Stomach (tissue), 4 donors: ENCODE results near the gene SSMEM1.

Experiments
- CTCF ChIP-seq, 7 experiments: fragments of 450-650 bp in 4 of 7; fragments of 200-600 bp in 3 of 7; sonication (generic) in 3 of 7; IDR thresholded peaks; one replicate each; pipeline ENCODE4 v1.5.1; 2016 to 2019; ENCODE audit warnings: antibody characterized with exemption in 7 of 7, control low read depth in 2 of 7, mild to moderate bottlenecking in 1 of 7
- EP300 ChIP-seq: sonication (generic); formaldehyde crosslinking; IDR thresholded peaks from one replicate; pipeline ENCODE4 v1.6.1; 2017; ENCODE audit warnings: antibody characterized with exemption
- POLR2A ChIP-seq, 4 donors: fragments of 450-650 bp; IDR thresholded peaks; one replicate each; pipeline ENCODE4 v1.6.1; 2016; ENCODE audit warnings: antibody characterized with exemption in 4 of 4, control low read depth in 2 of 4, mild to moderate bottlenecking in 1 of 4, moderate library complexity in 1 of 4
- POLR2AphosphoS5 ChIP-seq, 3 donors: sonication (generic); formaldehyde crosslinking; IDR thresholded peaks; one replicate each; pipeline ENCODE4 v1.6.1; 2016; ENCODE audit warnings: antibody characterized with exemption in 3 of 3

DNA sequence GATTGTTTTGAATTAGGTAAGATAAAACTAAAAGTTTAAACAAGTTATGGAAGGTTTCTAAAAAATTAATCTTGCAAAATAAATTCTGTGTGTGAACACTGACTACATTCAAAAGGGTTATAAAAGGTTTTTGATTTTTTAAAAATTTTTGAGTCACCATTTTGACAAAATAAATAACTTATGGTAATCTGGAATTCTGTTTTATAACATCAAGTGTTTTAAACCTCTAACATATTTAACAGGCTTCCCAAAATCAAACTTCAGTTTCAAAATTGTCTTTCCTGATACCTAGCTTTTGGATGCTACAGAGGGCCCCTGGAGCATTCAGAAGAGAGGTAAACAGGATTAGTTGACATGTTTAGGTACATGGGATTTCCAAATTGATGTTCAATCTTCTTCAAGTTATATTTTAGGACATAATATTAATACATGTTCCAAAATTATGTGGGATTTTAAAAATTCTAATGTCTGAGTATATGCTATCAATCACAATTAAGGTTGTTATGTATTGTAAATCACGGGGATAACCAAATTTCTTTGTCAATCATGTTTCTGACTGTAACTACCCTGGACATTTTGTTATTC lies 50.9 kb downstream of the SSMEM1 start:
- TF ChIP-seq POLR2A (IDR thresholded peaks at IDR 0.05) (no peak), EP300 (no peak), POLR2AphosphoS5 (IDR thresholded peaks at IDR 0.05) (no peak), CTCF (IDR thresholded peaks at IDR 0.05) (no peak)
